ENCODE results near the gene SPANXC.
"Not testable (repeated sequence)": the region's sequence is repeated elsewhere in the genome, so short reads cannot be mapped to it uniquely, and the experiment has no call there.

SPANXC gene

GRCh38 chrX:141242417-141242816 lies at the start of gene SPANXC:
Gene SPANXC (minus strand): TSS chrX:141242517. CDS start chrX:141242457, 60 bp downstream.
- not testable (repeated sequence) for DNase-seq (ENCODE audit: low read depth)

GRCh38 chrX:141279476-141279875 lies 37.2 kb upstream of the SPANXC start:
- DNase-seq (ENCODE audit: low read depth), result no peak

- no peak for DNase-seq (ENCODE audit: low read depth)
Measured at GRCh38 chrX:141278306-141278705, 36.0 kb upstream of the SPANXC start.

GRCh38 chrX:141258080-141258479 lies 15.8 kb upstream of the SPANXC start:
- no peak for DNase-seq (ENCODE audit: low read depth)

- DNase-seq (ENCODE audit: low read depth), result no peak
Measured at GRCh38 chrX:141221611-141222010, 20.7 kb downstream of the SPANXC start.

- DNase-seq (ENCODE audit: low read depth), result no peak
Measured at GRCh38 chrX:141220342-141221008, 21.8 kb downstream of the SPANXC start.

GRCh38 chrX:141214196-141214595 lies 28.1 kb downstream of the SPANXC start:
- no peak for DNase-seq (ENCODE audit: low read depth)

- no peak for DNase-seq (ENCODE audit: low read depth)
Measured at GRCh38 chrX:141201962-141202361, 40.4 kb downstream of the SPANXC start.

Measured in stimulated activated CD8-positive, alpha-beta memory T cell treated with anti-CD3 and anti-CD28 coated beads, Interleukin-15, amount 100 ng/mL, for 24 hours (primary cell).